Bone marrow (tissue), 2 donors: ENCODE results near the gene SIAH2.

ENCODE experiments used
- DNase-seq, 2 donors: peaks; one replicate each; lab custom pipeline; 2025; lab: John Stamatoyannopoulos, UW

SIAH2 gene

GRCh38 chr3:150748684-150749047, 14.3 kb downstream of the SIAH2 start:
- DNase-seq, result no peak

DNA sequence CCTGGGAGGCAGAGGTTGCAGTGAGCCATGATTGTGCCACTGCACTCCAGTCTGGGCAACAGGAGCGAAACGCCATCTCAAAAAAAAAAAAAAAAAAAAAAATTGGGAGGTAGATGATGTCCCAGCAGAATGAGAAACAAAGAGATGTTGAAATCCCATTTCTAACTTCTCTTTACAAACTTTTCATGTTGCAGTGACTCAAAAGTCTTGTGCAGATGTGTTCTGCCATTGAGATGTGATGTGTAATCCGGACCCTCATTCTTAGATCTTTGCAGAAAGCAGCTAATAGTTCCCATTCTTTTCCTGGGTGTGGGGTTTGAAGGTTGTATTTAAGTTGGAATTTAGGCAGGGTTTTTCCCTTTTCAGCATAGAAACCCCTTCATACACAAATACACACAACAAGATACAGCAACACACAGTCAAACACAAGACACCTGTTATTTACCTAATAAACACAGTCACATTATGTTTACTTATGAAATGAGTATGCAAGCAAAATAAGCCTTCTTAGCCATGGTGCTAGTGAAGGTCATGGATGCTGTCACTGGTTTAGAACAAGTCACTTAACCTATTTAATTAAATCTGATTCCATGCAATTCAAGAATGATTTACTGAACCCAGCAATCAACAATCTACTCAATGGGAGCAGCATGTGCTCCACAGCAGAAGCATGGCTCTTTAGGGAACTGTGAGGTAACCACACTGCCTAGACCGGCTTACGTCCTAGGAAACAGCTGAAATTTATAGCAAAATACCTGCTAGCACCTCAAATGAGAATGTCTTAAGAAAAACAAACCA, 14.9 kb downstream of the SIAH2 start:
- DNase-seq, result no peak

DNA sequence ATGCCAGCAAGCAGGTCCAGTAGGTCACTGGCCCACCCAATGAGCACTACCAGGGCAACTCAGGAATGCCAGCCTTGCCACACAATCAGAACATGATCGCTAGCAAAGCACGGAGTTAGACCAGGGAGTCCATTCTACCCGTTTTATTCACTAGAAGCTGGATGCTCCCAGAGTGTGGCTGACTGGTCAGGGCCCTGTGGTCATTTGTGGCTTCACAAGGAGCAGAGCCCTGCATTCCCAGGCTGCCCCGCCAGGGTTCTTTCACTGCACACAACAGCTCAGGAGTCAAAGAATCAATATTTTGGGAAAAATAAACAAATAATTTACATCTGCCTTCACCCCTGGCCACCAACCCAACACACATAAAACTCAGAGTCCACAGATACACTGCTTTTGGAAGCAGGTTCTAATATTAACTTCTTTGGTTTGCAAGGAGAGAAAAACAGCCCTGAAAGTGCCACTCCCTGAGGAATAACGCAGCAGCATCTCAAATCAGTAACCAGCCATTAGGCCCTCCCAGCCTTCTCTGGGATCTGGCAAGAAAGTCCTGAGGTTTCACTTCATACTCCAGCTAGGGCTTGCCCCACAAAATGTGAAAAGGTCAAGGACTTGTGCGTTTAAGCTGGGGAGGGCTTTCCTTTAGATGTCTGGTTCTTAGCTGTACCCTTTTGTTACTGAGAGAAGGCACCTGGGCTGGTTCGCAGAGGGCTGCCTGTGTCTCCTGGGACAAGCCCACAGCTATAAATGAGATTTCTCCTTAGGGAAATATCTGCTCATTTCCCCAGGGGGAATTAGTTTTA, 16.0 kb downstream of the SIAH2 start:
- no peak for DNase-seq

- DNase-seq, result no peak
These were observed 17.1 kb downstream of the SIAH2 start for GRCh38 chr3:150745832-150746231.

DNA sequence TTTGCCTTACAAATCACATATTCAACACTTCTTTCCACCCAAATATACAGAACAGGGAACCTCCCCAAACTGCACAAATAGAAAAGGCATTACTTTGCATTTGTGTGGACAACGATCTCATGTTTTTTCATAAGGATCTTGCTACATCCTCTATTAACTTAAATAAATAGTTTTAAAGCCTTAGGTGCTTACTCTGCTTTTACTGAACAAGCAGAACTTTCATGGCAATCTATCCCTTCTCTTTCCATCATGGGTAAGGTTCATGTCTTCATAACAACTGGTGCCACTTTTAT, 18.1 kb downstream of the SIAH2 start:
- DNase-seq, result no peak

DNA sequence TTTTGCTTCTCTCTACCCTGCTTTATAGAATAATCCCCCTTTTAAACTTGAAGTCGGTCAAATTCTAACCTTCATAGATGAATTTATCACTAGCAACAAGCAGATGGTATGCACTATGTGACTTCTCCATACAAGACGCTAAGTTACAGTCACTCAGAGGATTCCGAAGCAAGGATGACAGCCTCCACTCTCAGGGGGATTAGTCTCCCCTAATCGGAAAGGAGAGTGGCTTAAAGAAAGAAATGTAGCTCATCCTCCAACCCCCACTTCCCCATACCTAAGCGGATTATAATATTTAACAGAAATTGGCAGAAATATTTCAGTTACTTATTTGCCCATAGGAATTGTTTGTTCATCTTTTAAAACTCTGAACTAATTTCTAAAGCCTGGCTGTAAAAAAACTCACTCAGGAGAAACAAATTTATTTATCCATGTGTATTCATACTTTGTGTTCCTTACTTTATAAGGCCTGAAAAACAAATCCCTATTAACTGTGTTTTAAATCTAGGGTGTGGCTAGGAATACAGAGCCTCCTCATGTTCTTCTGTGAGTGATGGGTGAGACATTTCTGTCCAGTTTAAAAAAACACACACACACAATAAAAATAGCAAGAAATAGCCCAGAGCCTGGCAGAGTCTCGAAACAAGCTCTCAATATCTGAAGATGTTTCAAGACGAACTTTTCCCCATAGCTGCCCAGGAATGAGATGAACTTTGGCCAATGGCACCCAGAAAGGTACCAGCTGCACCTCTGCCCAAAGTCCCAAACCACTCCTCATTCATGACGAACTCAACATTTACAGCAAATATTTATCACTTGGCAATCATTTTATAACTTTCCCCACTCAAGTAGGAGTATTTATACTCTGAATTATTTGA, 18.7 kb downstream of the SIAH2 start:
- no peak for DNase-seq

GRCh38 chr3:150743508-150743907, 19.5 kb downstream of the SIAH2 start:
- no peak for DNase-seq

DNA sequence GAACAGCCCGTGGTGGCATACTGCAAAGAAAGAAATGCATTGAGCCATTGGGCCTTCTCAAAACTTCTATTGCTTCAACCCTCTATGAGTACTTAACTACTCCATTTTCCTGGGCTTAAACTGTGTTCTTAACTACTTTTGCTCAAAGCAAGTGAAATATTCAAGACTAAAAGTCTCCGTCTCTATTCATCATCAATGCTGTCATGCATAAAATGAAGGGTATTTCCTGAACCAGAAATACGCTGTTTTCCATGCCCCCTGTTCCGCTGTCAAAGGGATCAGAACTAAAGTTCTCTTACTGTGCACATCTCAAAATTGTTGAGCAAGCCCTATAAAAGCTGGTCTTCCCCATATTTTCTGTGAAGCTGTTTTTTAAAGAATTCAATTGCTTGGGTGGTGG, 20.3 kb downstream of the SIAH2 start:
- no peak for DNase-seq

DNA sequence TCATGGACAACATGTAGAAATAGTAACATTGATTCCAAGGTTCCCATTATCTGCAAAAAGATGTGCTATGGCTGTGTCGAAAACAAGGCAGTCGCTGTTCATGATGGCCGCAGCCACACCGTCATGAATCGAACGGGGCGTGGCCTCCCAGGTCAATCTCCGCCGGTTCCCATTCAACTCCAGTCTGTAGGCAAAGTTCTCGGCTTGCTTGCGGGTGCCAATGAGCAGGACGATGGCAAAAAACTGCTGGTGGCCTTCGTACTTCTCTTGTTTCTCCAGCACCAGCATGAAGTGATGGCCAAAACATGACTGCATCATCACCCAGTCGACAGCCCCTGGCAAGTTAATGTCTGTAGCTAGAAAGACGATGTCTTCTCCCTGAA, 20.8 kb downstream of the SIAH2 start:
- DNase-seq, result no peak

DNA sequence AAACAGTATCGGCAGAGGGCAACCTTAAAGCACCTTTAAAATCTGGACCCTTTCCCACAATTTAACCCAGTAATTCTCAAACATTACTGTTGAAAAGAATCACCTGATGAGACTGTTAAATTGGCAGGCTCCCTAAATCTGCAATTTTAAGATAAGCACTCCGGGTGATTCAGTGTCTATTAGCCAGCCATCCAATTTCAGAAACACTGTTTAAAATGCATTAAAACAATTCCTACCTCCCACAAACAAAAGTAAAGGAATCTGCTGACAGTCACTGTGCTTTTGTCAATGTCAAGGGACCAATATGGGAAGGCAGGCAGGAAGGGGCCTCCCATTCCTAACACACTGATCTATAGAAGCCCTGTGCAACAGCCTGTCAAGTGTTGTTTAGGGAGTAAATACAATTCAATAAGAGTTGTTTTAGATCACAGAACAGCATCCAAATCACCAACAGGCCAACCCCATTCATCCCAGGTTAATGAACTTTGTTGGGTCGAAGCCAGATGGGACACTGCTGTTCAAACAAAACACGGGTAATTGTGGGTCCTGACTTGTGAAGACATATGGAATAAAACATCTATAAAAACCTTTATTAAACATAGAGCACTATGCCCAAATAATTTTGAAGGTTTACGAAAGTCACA, 21.4 kb downstream of the SIAH2 start:
- no peak for DNase-seq

DNA sequence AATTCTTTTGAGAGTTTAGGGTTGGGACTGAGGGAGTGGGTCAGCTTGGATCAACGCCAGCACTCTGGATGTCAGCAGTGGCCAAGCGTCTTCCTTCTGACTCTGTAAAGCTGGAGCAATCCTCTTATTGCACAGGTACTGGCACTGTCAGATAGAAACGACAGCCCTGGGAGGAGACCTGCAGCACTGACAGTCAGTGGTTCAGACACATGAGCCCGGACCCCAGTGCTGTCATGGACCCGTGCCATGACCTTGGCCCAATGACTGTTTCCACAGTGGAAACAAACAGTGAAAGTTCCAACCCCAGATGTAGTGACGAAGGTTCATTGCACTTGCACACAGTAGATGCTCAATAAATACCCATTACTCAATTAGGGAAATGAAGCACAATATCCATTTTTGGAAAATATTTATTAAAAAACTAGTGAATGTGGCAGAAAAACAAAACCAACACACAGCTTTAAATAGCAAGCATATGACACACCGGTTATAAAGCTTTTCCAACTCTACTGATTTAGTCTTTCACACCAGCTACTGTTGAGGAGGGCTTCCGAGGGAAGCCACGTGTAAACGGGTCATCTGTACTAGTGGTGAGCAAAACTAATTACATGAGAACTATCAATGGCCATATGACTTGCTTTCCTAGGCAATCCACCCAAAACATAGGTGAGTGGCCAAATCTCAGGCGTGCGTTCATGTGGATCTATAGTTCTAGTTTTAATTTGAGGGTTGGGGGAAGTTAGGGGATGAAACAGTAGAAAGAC, 22.1 kb downstream of the SIAH2 start:
- DNase-seq, result no peak

DNA sequence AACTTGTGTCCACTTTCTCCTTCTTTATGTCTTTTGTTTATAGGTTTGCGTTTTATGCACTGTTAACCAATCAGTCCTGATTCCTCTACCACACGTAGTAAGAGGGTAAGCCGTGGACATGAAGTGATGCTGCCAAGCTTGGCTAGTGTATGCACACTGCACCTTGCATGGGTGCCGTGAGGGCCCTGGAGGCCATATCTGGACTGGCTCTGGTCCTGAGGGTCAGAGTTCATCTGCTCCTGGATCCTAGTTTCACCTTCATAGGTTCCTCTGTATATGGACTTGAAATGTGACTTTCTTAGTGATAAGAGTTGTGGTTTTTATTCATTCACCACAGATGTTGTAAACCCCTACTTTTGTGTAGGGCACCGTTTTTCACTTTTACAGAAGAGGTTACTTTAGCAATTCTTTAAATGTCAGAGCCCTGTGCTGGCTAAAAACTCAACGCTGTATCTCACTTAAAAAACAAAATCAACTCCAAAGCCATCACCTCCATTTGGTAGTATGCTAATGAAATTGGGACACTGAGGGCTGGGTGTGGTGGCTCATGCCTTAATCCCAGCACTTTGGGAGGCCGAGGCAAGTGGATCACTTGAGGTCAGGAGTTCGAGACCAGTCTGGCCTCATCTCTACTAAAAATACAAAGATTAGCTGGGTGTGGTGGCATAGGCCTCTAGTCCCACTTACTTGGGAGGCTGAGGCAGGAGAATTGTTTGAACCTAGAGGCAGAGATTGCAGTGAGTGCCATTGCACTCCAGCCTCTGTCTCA, 22.9 kb downstream of the SIAH2 start:
- no peak for DNase-seq

DNA sequence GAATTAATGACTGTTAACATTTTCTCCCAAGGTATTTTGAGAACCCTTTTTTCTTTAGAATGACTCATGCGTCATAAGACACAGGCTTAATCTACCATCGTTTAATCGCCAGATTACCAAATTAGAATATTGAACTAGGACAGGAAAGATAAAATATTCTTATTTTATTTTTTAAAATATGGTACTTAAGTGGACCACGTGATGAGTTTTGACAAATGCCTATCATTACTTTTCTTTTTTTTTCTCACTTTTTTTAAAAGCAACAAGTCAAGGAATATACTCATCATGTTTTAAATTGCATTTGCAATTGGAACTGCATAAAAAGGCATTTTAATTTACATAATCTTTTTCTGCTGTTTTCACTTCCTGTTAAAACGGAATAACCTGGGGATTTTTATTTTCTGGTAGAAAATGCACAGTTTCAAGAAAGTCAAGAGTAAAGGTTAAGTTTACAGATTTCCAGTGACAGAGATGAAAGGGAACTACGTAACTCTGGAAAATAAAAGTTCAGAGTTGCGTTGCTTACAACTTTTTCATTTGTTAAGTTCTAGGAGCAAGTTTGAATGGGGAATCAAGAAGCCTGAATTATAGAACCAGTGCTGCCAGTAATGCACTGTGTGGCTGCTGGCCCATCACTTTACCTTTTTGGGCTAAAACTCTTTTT, 23.6 kb downstream of the SIAH2 start:
- no peak for DNase-seq

- no peak for DNase-seq
These were observed 24.3 kb downstream of the SIAH2 start for GRCh38 chr3:150738688-150739087.

DNA sequence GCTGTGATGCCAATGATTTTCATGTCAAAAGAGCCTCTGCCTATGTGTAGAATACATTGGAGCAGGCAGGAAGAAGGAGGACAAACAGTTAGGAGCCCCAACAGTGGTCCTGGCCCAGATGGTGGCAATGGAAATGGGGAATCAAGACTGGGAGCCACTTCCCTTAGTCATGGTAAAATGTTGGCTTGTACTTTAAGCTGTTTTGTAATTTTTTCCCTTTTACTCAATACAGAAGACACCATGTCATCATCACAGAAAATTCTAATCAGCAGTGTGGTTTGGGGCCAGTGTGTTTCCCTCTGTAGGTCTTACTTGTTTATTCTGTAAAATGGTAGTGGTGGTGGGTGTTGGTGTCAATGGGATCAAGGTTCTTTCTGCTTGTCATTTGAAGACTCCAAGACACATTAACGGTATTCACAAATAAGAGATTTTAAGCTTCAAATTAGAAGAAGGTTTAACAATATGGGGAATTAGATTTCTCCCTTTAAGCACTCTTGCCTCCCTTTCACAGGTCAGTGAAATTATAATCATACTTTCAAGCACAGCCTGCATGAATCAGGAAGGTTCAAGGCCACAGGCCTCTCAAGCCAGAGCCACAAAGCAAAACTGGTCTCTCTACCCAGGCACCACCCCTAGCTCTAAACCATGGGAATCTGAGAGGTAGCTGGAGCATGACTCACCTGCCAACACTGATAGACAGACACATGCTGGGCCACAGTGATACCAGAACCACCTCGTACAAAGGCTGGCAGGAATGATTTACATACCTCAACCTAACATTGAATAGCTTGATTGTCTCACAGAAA, 24.9 kb downstream of the SIAH2 start:
- DNase-seq, result no peak

- DNase-seq, result no peak
These were observed 25.8 kb downstream of the SIAH2 start for GRCh38 chr3:150736903-150737832.

GRCh38 chr3:150736316-150736719, 26.7 kb downstream of the SIAH2 start:
- no peak for DNase-seq

- DNase-seq, result no peak
These were observed 28.2 kb downstream of the SIAH2 start for GRCh38 chr3:150734795-150735119.
